Kidney (tissue), 14 donors: ENCODE measurements around the gene NCBP1. TPM values are rescaled to one million over a fixed set of nuclear protein-coding genes. Genes with fewer than 3 reads are reported as not detected.
A peak's percentile ranks its signal among the peaks of the same experiment; 100 is the strongest.

ENCODE experiments used
- DNase-seq, 5 donors: peaks; one replicate each; pipeline ENCODE4 v3.0.0-alpha.2; 2013 to 2020
- FAIRE-seq: peaks from 2 replicates; lab custom pipeline; 2012; peaks lifted over from hg19 to GRCh38; lab: Jason Lieb, UNC
- H3K27ac ChIP-seq, 2 donors: one replicate each; pipeline ENCODE4 v1.7.0; 2013; ENCODE audit warnings: low read depth in 2 of 2, low read length in 2 of 2, inconsistent platforms in 1 of 2
- H3K27me3 ChIP-seq: one replicate; pipeline ENCODE4 v1.7.1; 2013; ENCODE audit warnings: low read length, inconsistent platforms; ENCODE audit not compliant: control insufficient read depth, insufficient read depth
- H3K36me3 ChIP-seq, 3 donors: one replicate each; pipeline versions ENCODE4 v1.7.0 to v1.7.1; 2013; ENCODE audit warnings: low read length in 3 of 3, control low read depth in 1 of 3, inconsistent platforms in 1 of 3; ENCODE audit not compliant: insufficient read depth in 3 of 3, control insufficient read depth in 2 of 3
- H3K4me1 ChIP-seq, 3 donors: one replicate each; pipeline versions ENCODE4 v1.7.0 to v1.7.1; 2013; ENCODE audit warnings: low read length in 3 of 3, inconsistent platforms in 1 of 3, low read depth in 1 of 3; ENCODE audit not compliant: control insufficient read depth in 2 of 3, insufficient read depth in 2 of 3
- H3K4me3 ChIP-seq, 3 donors: one replicate each; pipeline versions ENCODE4 v1.7.0 to v1.8.1; 2013; ENCODE audit warnings: low read length in 3 of 3, control low read depth in 1 of 3, inconsistent platforms in 1 of 3
- H3K9ac ChIP-seq, 3 donors: one replicate each; pipeline versions ENCODE4 v1.7.0 to v1.7.1; 2013; ENCODE audit warnings: low read length in 3 of 3, control low read depth in 1 of 3, inconsistent platforms in 1 of 3
- H3K9me3 ChIP-seq, 3 donors: one replicate each; pipeline versions ENCODE4 v1.7.0 to v1.7.1; 2013; ENCODE audit warnings: low read length in 3 of 3, control low read depth in 1 of 3, inconsistent platforms in 1 of 3; ENCODE audit not compliant: control insufficient read depth in 2 of 3, insufficient read depth in 1 of 3
- intact Hi-C: fragments of 100-400 bp; cut with DNase I; formaldehyde crosslinking; loops from one replicate; pipeline ENCODE4 v1.11.1; 2022
- polyA plus RNA-seq: library from polyadenylated mRNA; stranded (reverse); fragments of 350-450 nt; fragmentation: Illumina TruSeq; extraction: RNeasy Lipid Tissue Mini Kit (QIAGEN cat#74804); gene quantifications from one replicate; pipeline ENCODE4 v1.2.3, GENCODE V29; 2014; ENCODE audit warnings: low read depth, low replicate concordance; ENCODE audit not compliant: insufficient read depth
- total RNA-seq: library from RNA; stranded (reverse); fragmentation: NEBNext Ultra II Directional; extraction: Animal tissue kit (Norgen Biotek cat#: 25700); gene quantifications from one replicate; pipeline ENCODE4 v1.2.1, GENCODE V29; 2021
- TF ChIP-seq, protein P1 (sequence below): IDR thresholded peaks from 3 replicates; pipeline ENCODE4 v1.5.1; 2012; ENCODE audit warnings: mild to moderate bottlenecking, moderate library complexity, borderline replicate concordance; ENCODE audit not compliant: insufficient read depth; ENCODE audit errors: extremely low read depth
- donor health status: control.
- donor health status: control.
- donor health status: control.
- donor health status: control.
- donor health status: control.
- donor health status: DM: yes; HTN: yes; CAD: no.
- donor health status: Normal renal cell carcinoma (clear cell type).

The NCBP1 gene
- total and polyA plus RNA-seq, 2 donors from 2014 or later: 15.1 to 28.5 TPM

DNA sequence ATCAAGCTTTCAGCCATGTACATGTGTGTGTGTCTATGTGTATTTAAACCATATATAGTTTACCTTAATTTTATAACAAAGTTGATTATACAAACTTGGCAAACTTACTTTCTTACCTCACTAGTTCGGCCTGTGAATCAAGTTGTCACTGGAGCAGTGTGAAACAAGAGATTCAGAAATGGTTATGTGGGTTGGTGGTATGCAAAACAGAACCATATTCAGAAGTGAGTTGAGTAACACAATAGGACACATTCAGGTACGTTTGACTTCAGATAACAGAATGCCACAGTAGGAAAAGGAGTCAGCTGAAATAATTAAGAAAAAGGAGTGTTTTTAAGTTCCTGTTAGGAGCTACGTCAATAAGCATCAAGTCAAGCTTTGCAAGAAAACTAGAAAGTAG is 42.0 kb downstream of the NCBP1 start:
- Histone ChIP-seq H3K27ac (no peak overlapping the region), H3K9me3 (no peaks in the 10 kb centered on the region), H3K27me3 (no peaks in the 10 kb centered on the region), H3K4me1 (no peaks in the 10 kb centered on the region), H3K4me3 (no peak overlapping the region), H3K9ac (no peak overlapping the region), H3K36me3 (peaks cover 7 to 65% (median 19%) of the 10 kb centered on the region in 3 donors)
- no peak for FAIRE-seq
- intact Hi-C loops: no loop called here
- TF ChIP-seq, protein P1, sequence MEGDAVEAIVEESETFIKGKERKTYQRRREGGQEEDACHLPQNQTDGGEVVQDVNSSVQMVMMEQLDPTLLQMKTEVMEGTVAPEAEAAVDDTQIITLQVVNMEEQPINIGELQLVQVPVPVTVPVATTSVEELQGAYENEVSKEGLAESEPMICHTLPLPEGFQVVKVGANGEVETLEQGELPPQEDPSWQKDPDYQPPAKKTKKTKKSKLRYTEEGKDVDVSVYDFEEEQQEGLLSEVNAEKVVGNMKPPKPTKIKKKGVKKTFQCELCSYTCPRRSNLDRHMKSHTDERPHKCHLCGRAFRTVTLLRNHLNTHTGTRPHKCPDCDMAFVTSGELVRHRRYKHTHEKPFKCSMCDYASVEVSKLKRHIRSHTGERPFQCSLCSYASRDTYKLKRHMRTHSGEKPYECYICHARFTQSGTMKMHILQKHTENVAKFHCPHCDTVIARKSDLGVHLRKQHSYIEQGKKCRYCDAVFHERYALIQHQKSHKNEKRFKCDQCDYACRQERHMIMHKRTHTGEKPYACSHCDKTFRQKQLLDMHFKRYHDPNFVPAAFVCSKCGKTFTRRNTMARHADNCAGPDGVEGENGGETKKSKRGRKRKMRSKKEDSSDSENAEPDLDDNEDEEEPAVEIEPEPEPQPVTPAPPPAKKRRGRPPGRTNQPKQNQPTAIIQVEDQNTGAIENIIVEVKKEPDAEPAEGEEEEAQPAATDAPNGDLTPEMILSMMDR: no peak
- DNase-seq: no peak

DNA sequence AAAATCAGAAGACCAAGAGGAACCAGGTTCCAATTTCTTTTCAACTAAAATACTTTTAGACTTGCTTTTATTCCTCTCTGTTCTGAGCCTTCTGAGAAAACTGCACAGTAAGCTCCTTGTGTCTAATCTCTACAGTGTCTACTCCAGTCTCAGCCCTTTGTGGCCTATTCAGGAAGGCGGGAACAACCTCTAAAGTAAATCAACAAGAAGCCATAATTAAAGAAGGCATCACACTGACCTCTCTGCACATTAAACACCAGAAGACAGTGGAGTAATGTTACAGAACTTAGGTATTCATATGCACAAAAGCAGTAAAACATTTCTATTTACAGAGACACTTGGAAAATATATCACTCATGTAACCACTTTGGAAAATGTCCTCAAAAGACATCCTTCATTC is 48.6 kb downstream of the NCBP1 start:
- Histone ChIP-seq H3K27ac (no peak overlapping the region), H3K9me3 (no peaks in the 10 kb centered on the region), H3K9ac (no peak overlapping the region), H3K36me3 (peaks cover 3 to 60% (median 14%) of the 10 kb centered on the region in 3 donors), H3K4me3 (no peak overlapping the region), H3K4me1 (no peaks in the 10 kb centered on the region), H3K27me3 (no peaks in the 10 kb centered on the region)
- intact Hi-C loops: no loop called here
- FAIRE-seq (no peak), DNase-seq (peak in 1 of 5 donors; percentile 6)
- TF ChIP-seq, protein P1: no peak

DNA sequence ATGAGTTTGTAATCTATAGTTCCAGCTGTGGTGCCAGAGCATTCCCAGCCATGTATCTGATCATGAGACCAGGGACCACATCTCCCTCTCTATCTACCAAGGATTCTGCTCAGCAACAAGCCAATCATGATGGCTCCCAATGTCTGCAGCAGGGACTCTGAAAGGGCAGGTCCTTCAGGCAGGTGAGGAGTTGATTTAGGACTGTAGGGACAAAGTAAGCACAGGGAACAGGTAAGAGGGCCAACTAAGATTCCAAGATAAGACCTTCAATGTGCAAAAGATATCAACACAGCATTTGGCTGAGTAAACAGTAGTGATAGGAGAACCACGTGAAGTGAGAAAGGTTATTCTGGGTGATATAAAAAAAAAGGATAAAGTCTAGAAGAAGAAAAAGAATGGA is 55.0 kb downstream of the NCBP1 start:
- Histone ChIP-seq H3K4me1 (peaks cover 0 to 1% (median 0%) of the 10 kb centered on the region in 3 donors), H3K36me3 (peaks cover 11 to 37% (median 24%) of the 10 kb centered on the region in 3 donors), H3K27ac (no peak overlapping the region), H3K9ac (no peak overlapping the region), H3K27me3 (no peaks in the 10 kb centered on the region), H3K4me3 (no peak overlapping the region), H3K9me3 (no peaks in the 10 kb centered on the region)
- intact Hi-C loops: no loop called here
- no peak for DNase-seq
- FAIRE-seq: no peak
- TF ChIP-seq, protein P1: no peak
